Myocyte (in vitro differentiated cells): Measurements from ENCODE around the gene CREB3L2. TPM values are rescaled to one million over a fixed set of nuclear protein-coding genes. Genes with fewer than 3 reads are reported as not detected.
"Not testable (repeated sequence)": the region's sequence is repeated elsewhere in the genome, so short reads cannot be mapped to it uniquely, and the experiment has no call there.

Experiments
- DNase-seq: peaks from one replicate; pipeline ENCODE4 v3.0.0-alpha.2; 2012; ENCODE audit warnings: low read depth
- total RNA-seq: library from RNA; depleted of rRNA; stranded (reverse); fragments of >200 nt; gene quantifications from 2 replicates; pipeline ENCODE4 v1.2.3, GENCODE V29; 2014

The CREB3L2 gene
- total RNA-seq, 1 donor from 2014 or later, result 31.3 TPM

GRCh38 chr7:137970253-137970975 is 31.5 kb downstream of the CREB3L2 start:
- peak; percentile 70 for DNase-seq

DNA sequence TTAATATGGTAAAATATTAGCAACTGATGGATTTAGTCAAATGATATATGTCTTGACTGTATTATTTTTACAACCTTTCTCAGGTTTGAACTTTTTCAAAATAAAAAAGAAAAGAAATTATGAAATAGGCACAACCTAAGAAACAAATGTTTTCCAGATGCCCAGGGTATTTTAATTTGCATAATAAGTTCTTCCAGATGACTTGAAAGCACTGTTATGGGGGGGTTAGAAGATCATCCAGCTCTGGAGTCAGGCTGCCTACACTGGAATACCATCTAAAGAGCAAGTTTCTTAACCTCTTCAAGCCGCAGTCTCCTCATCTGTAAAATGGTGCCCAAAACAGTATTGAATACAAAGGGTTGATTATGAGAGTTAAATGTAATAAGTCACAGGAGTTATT is 32.1 kb downstream of the CREB3L2 start:
- no peak for DNase-seq

- DNase-seq, result no peak
Measured at GRCh38 chr7:137968890-137969289, 33.0 kb downstream of the CREB3L2 start.

- DNase-seq, result not testable (repeated sequence)
Measured at GRCh38 chr7:137968339-137968738, 33.5 kb downstream of the CREB3L2 start.

- peak; percentile 45 for DNase-seq
Measured at GRCh38 chr7:137967143-137968018, 34.5 kb downstream of the CREB3L2 start.

GRCh38 chr7:137966641-137967142 is 35.2 kb downstream of the CREB3L2 start:
- no peak for DNase-seq

DNA sequence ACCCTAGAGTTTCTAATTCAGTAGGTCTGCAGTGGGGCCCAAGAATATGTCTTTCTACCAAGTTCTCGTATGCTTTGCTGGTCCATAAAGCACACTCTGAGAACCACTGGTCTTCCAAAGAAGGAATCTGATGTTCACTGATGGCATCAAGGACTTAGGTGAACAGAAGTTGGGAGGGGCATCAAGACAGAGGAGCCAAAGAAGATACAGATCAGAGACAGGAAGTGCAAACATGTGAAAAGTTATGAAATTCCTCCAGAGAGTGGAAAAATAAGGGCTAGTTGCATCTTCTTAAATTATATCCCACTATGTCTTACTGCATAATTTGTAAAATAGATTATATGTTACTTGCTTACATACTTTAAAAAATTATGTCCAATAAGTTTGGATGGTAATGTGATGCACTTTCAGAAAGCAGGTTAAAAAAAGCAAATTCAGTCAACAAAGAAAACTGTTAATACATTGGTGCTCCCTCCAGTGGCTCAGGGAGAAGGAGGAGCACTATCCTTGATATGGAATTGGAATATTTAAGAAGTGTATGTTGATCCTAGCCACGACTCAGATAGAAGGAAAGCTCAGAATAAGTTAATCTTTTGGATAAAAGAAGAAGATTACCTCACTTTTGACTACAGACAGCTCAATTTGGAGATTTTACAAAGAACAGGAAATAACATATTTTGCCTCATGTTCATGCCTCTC is 35.8 kb downstream of the CREB3L2 start:
- DNase-seq, result no peak

GRCh38 chr7:137964824-137965545 is 36.9 kb downstream of the CREB3L2 start:
- DNase-seq, result no peak

- no peak for DNase-seq
Measured at GRCh38 chr7:137962875-137963507, 38.9 kb downstream of the CREB3L2 start.

GRCh38 chr7:137962491-137962874 is 39.4 kb downstream of the CREB3L2 start:
- no peak for DNase-seq

DNA sequence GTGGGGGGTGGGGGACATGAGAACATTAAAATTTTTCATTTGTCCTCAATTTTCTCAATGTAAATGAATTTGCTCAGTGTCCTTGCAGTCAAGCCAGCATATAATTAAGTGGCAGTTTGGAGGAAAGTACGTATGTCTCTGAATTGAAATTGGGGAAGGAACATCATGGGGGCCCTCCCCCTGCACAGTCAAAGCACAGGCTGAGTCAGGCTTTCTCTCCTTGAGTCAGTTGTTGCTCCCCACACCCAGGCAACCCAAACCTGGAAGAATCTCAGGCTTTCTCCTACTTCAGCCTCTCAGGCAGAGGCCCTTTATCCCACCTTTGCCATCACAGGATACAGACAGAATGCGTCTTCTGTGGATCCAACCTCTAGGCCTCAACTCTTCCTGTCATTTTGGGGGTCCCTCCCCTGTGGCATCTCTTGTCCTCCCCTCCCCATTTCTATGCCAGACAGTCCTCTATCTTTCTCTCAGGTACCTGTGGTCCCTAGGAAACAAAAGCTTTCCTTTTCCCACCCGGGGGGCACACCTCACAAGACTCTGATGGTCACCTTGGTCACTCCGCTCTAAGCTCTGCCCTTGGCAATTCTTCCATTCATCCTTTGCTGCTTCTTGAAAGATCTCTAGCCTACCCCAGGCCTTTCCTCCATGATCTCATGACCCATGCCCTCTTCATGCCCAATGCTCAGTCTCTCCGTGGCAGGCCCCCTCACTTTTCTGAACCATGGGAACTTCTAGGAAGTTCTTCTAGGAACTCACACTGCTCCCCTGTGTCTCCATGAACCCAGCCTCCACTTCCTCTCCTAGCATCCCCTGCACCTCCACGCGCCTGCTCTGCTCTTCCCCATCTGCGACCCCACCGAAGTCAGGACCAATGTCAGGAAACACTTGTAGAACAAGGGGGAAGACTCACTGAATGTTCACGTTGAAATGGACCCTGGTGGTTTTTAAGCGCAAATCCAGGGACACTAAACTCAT is 40.4 kb downstream of the CREB3L2 start:
- DNase-seq, result no peak

- no peak for DNase-seq
Measured at GRCh38 chr7:137960020-137960419, 41.9 kb downstream of the CREB3L2 start.

- no peak for DNase-seq
Measured at GRCh38 chr7:137958470-137959431, 43.1 kb downstream of the CREB3L2 start.

GRCh38 chr7:137957887-137958286 is 44.0 kb downstream of the CREB3L2 start:
- peak; percentile 67 for DNase-seq

- no peak for DNase-seq
Measured at GRCh38 chr7:137956591-137956990, 45.3 kb downstream of the CREB3L2 start.

- no peak for DNase-seq
Measured at GRCh38 chr7:137956183-137956582, 45.7 kb downstream of the CREB3L2 start.

DNA sequence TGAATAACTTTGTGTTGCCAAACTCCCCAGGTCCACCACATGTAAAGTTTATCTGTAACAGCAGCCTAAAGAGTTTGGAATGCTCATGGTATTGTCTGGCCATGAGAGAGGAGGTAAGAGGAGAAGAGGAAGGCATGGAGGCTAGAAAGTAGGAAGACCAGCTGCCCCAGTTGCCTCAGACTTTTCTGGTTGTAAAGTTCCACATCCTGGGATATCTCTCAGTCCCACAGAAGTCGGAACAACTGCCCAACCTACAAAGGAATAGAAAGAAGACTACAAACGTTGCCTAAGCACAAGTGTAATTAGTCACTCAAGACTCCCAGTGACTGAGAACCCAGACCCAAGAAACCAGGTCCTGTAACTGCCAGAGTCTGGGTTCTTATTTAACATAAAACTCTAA is 47.3 kb downstream of the CREB3L2 start:
- DNase-seq, result no peak
